Esophagus squamous epithelium (tissue), 5 donors: ENCODE data around the gene FAM98C. TPM values are rescaled to one million over a fixed set of nuclear protein-coding genes. Genes with fewer than 3 reads are reported as not detected.
A peak's percentile ranks its signal among the peaks of the same experiment; 100 is the strongest.
"Not testable (repeated sequence)": the region's sequence is repeated elsewhere in the genome, so short reads cannot be mapped to it uniquely, and the experiment has no call there.

ENCODE experiments used
- DNase-seq: peaks from one replicate; lab custom pipeline; 2025; lab: John Stamatoyannopoulos, UW
- H3K27ac ChIP-seq, 4 donors: fragments of 200-600 bp; sonication (generic); one replicate each; pipeline ENCODE4 v1.5.1; 2016 to 2019; ENCODE audit warnings: mild to moderate bottlenecking in 1 of 4
- H3K27me3 ChIP-seq, 4 donors: fragments of 200-600 bp; sonication (generic); 1 replicate in 3 of 4; 2 replicates in 1 of 4; pipeline versions ENCODE4 v1.5.1 to v1.6.0; 2017 to 2021; ENCODE audit warnings: antibody characterized with exemption in 1 of 4
- H3K36me3 ChIP-seq, 3 donors: fragments of 200-600 bp; sonication (generic); one replicate each; pipeline ENCODE4 v1.5.1; 2016 to 2019
- H3K4me1 ChIP-seq, 3 donors: fragments of 200-600 bp; sonication (generic); one replicate each; pipeline ENCODE4 v1.5.1; 2017 to 2019
- H3K4me3 ChIP-seq, 4 donors: fragments of 200-600 bp; sonication (generic); 1 replicate in 3 of 4; 2 replicates in 1 of 4; pipeline ENCODE4 v1.5.1; 2016 to 2019; ENCODE audit warnings: mild to moderate bottlenecking in 2 of 4, moderate library complexity in 1 of 4
- H3K9me3 ChIP-seq, 3 donors: fragments of 200-600 bp; sonication (generic); one replicate each; pipeline ENCODE4 v1.5.1; 2016 to 2019
- POLR2A ChIP-seq, 4 donors: fragments of 450-650 bp; IDR thresholded peaks; one replicate each; pipeline ENCODE4 v1.6.1; 2017; ENCODE audit warnings: antibody characterized with exemption in 4 of 4, mild to moderate bottlenecking in 4 of 4, moderate library complexity in 3 of 4
- WGBS, 2 donors: methylation state at CpG; one replicate each; pipeline ENCODE4 v1.1.5; 2018; 5-methylcytosine and 5-hydroxymethylcytosine counted together
- intact Hi-C: fragments of 100-400 bp; cut with DNase I; formaldehyde crosslinking; loops from one replicate; pipeline ENCODE4 v1.15.0; 2022
- total RNA-seq, 4 donors: library from RNA; depleted of rRNA; stranded (reverse); fragments of >200 nt; gene quantifications; one replicate each; pipeline ENCODE4 v1.1.0, GENCODE V29; 2016
- TF ChIP-seq, protein P1 (sequence below), 6 experiments: fragments of 450-650 bp in 4 of 6; fragments of 200-600 bp in 2 of 6; sonication (generic) in 2 of 6; IDR thresholded peaks; one replicate each; pipeline ENCODE4 v1.5.1; 2016 to 2019; ENCODE audit warnings: antibody characterized with exemption in 6 of 6, mild to moderate bottlenecking in 4 of 6, moderate library complexity in 4 of 6
- donor health status: DM: yes; HTN: yes; CAD: no.

The FAM98C gene
- total RNA-seq, 4 donors from 2014 or later = 14.4 to 40.0 (median 21.2) TPM

DNA sequence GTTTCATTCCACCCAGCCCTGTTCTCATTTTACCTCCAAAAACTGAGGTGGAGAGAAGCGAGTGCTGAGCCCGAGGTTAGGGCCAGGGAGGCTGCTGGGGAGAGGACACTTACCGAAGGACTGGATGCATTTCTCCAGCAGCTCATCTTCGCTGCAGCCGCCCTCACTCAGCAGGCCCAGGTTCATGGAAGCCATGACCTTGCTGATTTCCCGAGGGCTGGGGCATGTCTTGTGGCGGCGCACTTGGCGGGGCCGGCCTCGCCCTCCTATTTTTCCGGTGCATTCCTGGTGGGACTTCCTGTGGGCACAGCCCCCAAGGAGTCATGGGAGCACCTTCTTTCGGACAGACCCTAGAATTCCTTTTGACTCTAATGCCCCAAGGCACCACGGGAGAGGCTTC is 19.0 kb downstream of the FAM98C start:
- TF ChIP-seq POLR2A (IDR thresholded peaks at IDR 0.05) = no peak
- TF ChIP-seq, protein P1, sequence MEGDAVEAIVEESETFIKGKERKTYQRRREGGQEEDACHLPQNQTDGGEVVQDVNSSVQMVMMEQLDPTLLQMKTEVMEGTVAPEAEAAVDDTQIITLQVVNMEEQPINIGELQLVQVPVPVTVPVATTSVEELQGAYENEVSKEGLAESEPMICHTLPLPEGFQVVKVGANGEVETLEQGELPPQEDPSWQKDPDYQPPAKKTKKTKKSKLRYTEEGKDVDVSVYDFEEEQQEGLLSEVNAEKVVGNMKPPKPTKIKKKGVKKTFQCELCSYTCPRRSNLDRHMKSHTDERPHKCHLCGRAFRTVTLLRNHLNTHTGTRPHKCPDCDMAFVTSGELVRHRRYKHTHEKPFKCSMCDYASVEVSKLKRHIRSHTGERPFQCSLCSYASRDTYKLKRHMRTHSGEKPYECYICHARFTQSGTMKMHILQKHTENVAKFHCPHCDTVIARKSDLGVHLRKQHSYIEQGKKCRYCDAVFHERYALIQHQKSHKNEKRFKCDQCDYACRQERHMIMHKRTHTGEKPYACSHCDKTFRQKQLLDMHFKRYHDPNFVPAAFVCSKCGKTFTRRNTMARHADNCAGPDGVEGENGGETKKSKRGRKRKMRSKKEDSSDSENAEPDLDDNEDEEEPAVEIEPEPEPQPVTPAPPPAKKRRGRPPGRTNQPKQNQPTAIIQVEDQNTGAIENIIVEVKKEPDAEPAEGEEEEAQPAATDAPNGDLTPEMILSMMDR (IDR thresholded peaks at IDR 0.05) = no peak
- no peak for DNase-seq
- intact Hi-C loops = no loop called here
- H3K4me3 ChIP-seq = no peak overlapping the region
- H3K27ac ChIP-seq = no peak overlapping the region
- WGBS, 2 donors = 71 to 89% methylated on average over 5 to 6 of the region's 14 CpGs
- peaks cover 0 to 74% (median 0%) of the 10 kb centered on the region in 4 donors for H3K27me3 ChIP-seq
- no peaks in the 10 kb centered on the region for H3K36me3 ChIP-seq
- no peaks in the 10 kb centered on the region for H3K9me3 ChIP-seq
- peaks cover 10 to 13% (median 10%) of the 10 kb centered on the region in 3 donors for H3K4me1 ChIP-seq

DNA sequence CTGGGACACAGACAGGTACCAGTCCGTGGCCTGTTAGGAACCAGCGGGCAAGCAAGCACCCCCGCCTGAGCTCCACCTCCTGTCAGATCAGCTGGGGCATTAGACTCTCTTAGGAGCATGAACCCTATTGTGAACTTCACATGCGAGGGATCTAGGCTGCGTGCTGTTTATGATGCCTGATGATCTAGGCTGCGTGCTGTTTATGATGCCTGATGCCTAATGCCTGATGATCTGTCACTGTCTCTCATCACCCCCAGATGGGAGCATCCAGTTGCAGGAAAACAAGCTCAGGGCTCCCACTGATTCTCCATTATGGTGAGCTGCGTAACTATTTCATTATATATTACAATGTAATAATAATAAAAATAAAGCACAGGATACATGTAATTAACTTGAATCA is 19.5 kb downstream of the FAM98C start:
- intact Hi-C loops = no loop called here
- Histone ChIP-seq H3K9me3 (no peaks in the 10 kb centered on the region), H3K4me3 (no peak overlapping the region), H3K36me3 (no peaks in the 10 kb centered on the region), H3K27me3 (peaks cover 0 to 72% (median 0%) of the 10 kb centered on the region in 4 donors), H3K27ac (no peak overlapping the region), H3K4me1 (peaks cover 10 to 11% (median 10%) of the 10 kb centered on the region in 3 donors)
- no peak for TF ChIP-seq POLR2A (IDR thresholded peaks at IDR 0.05)
- TF ChIP-seq, protein P1 (IDR thresholded peaks at IDR 0.05) = no peak
- no peak for DNase-seq
- 80 to 92% methylated on average over 2 to 4 of the region's 7 CpGs for WGBS, 2 donors

DNA sequence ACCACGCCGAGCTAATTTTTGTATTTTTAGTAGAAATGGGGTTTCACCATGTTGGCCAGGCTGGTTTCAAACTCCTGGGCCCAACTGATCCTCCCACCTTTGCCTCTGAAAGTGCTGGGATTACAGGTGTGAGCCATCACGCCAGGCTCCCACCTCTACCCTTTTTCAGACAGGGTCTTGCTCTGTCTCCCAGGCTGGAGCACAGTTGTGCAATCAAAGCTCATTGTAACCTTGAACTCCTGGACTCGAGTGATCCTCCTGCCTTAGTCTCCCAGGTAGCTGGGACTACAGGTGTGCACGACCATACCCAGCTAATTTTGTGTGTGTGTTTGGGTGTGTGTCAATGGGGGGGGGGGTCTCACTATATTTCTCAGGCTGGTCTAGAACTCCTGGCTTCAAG is 21.4 kb downstream of the FAM98C start:
- no peak overlapping the region for H3K4me3 ChIP-seq
- no peaks in the 10 kb centered on the region for H3K4me1 ChIP-seq
- no peaks in the 10 kb centered on the region for H3K36me3 ChIP-seq
- H3K9me3 ChIP-seq = no peaks in the 10 kb centered on the region
- H3K27ac ChIP-seq = no peak overlapping the region
- intact Hi-C loops = no loop called here
- H3K27me3 ChIP-seq = peaks cover 0 to 60% (median 0%) of the 10 kb centered on the region in 4 donors
- WGBS, 2 donors = 63 to 76% methylated on average over 2 to 3 of the region's 5 CpGs
- TF ChIP-seq POLR2A (IDR thresholded peaks at IDR 0.05) = no peak
- TF ChIP-seq, protein P1 (IDR thresholded peaks at IDR 0.05) = no peak
- no peak for DNase-seq

DNA sequence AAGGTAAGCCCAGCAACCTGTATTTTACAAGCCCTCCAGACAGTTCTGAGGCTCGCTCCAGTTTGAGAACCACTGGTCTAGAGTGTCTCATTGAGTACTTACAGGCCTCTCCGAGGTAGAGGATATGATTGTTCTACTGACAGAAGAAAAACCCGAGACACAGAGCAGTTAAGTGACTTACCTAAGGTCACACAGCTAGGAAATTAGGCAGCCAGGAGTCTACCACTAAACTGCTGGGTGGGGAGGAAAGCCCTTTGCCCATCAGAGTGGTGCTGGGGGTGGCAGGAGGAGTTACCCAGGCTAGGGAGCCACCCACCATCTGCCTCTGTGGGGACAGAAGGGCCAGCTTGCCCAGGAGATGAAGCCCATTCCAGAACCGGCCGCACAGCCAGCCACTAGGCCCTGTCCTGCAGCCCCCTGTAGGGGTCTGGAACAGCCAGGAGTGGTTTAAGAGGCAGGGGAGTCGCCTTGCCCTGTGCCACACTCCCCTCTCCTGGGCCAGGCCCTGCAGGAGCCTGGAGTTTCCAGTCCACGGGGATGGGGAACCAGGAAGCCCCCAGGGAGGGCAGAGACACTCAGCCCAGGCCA is 22.4 kb downstream of the FAM98C start:
- H3K4me1 ChIP-seq = no peaks in the 10 kb centered on the region
- H3K4me3 ChIP-seq = peak overlapping the region in 3 of 4 donors; percentile 21 to 54 (median 28)
- WGBS, 2 donors = 79 to 85% methylated on average over 3 of the region's 7 CpGs
- peaks cover 0 to 51% (median 0%) of the 10 kb centered on the region in 4 donors for H3K27me3 ChIP-seq
- no peaks in the 10 kb centered on the region for H3K36me3 ChIP-seq
- peak overlapping the region in 2 of 4 donors; percentile 1 to 5 for H3K27ac ChIP-seq
- TF ChIP-seq, protein P1 (IDR thresholded peaks at IDR 0.05) = no peak
- no peak for TF ChIP-seq POLR2A (IDR thresholded peaks at IDR 0.05)
- no peaks in the 10 kb centered on the region for H3K9me3 ChIP-seq
- DNase-seq = no peak
- intact Hi-C loops = no loop called here

DNA sequence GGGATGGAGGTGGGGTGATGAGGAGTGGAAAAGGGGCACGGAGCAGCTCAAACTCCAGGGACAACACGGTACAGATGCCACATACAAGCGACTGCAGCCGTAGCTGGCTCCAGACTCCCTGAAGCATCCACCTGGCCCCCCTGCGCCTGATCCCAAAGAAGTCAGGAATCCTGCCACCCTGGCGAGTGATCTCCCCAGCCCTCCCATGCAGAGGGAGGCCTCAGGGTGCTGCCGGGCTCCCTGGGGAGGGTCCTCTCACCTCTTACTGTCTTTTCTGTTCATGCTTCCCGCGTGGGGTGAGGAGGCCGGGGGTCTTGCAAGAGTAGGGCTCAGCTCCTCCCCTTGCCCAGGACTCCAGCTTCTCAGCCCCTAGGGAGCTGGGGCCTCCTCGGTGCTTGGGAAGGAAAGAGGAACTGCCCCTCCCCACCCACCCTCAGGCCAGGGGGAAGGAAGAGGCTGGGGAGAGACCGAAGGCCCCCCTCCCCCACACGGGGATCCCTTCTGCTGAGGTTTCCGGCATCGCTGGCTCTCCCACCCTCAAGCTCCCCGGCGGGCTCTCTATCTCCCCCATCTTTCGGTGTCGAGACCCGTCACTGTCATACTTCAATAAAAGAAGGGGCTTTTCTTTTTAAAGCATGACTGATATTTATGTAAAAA is 23.0 kb downstream of the FAM98C start, which contains the start of gene RASGRP4:
Gene RASGRP4, minus strand, starts transcription at position 410 of the 657 bp plus-strand sequence. Its CDS starts 128 bp downstream, at position 282.
- WGBS, 2 donors = 24 to 39% methylated on average over 11 of the region's 20 CpGs
- Histone ChIP-seq H3K27ac (peak within 1 kb of the TSS in 2 of 4 donors; percentile 1 to 5), H3K36me3 (no peaks in the 10 kb centered on the region), H3K4me1 (no peaks in the 10 kb centered on the region), H3K27me3 (peaks cover 0 to 45% (median 0%) of the 10 kb centered on the region in 4 donors), H3K4me3 (peak within 1 kb of the TSS in 3 of 4 donors; percentile 21 to 54 (median 28)), H3K9me3 (no peaks in the 10 kb centered on the region)
- intact Hi-C loops = no loop called here
- TF ChIP-seq, protein P1 (IDR thresholded peaks at IDR 0.05) = no peak
- TF ChIP-seq POLR2A (IDR thresholded peaks at IDR 0.05) = no peak
- DNase-seq = no peak

DNA sequence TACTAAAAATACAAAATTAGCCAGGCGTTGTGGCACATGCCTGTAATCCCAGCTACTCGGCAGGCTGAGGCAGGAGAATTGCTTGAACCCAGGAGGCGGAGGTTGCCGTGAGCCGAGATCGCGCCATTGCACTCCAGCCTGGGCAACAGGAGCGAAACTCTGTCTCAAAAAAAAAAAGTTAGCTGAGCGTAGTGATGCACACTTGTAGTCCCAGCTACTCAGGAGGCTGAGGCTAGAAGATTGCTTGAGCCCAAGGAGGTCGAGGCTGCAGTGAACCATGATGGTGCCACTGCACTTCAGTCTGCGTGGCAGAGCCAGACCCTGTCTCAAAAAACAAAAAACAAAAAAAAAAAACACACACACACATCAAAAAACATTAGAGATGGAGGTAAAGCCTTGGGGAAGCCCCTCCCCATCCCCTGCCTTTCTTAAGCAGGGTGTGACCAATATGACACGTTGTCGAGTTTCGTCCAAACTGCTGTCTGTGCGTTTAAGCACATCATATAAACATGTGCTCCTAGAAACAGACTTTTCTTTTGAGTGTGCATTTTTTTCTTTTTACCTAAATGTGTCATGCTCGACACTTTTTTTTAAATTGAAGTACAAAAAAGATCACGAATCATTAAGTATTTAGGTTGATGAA is 24.3 kb downstream of the FAM98C start:
- H3K27me3 ChIP-seq = peaks cover 0 to 40% (median 0%) of the 10 kb centered on the region in 4 donors
- H3K4me1 ChIP-seq, DNase-seq, intact Hi-C loops, H3K4me3 ChIP-seq, H3K27ac ChIP-seq, H3K36me3 ChIP-seq, H3K9me3 ChIP-seq: not testable (repeated sequence)
- WGBS, 2 donors = 45 to 54% methylated on average over 16 to 17 of the region's 17 CpGs
